ENCODE data around the gene H19. TPM values are rescaled to one million over a fixed set of nuclear protein-coding genes. Genes with fewer than 3 reads are reported as not detected.
A peak's percentile ranks its signal among the peaks of the same experiment; 100 is the strongest.

H19 gene
- total and polyA plus RNA-seq, 9 of the 15 experiments (the other 6 are each of a cell fraction or from before 2014, with no cell fraction given): 0.13 to 682 (median 15.7) TPM

DNA sequence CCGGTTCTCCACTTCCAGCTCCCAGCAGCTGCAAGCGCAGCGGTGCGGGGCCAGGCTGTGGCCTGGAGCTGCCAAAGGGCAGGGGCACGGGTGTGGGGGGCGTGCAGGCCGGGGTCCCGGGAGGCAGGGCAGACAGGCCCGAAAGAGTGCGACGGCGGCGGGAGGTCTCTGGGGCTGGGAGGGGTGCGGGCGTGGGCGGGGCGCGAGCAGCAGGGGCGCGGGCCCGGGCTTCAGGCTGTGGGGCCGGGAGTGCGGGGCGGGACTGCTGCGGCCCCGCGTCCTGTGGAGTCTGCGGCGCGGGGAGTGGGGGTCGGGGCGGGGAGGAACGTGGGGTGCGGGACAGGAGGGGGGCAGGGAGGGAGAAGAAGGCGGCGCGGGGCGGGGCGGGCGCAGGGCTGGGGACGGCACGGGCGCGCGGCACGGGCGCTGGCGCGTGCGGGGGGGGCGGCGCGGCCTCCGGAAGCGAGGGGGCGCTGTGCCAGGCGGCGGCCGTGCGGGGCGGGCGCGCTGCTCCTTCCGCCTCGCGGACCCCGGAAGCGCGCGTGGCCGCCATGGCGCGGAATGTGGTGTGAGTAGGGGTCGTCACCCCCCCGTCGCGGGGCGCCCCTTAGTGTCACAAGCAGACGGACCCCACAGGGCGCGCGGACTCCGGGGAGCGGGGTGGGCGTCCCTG is 50.7 kb downstream of the H19 start, which contains the start of gene MRPL23:
MRPL23 (plus strand) TSS at position 521 of the 673 bp plus-strand sequence; CDS start at position 552, 31 bp downstream.
- H3K9ac ChIP-seq (ENCODE audit: insufficient read depth in 1 of 2, low read depth in 2 of 2, low read length in 2 of 2): no peak within 1 kb of the TSS
- FAIRE-seq (no peak), ATAC-seq (peak; percentile 73), DNase-seq (ENCODE audit: extremely low read depth in 1 of 4, low spot score in 3 of 4) (no peak)
- no peaks in the 10 kb centered on the region for H3K9me3 ChIP-seq (replicated peaks; ENCODE audit: control insufficient read depth, insufficient read depth, low read depth, low read length)
- ChIA-PET CTCF (ENCODE audit: low intra/inter-chr PET ratio) (interaction anchor here (0.7 to 3.3 kb wide), 3 partner anchors 52 to 253 kb away, joined by 3 to 25 read pairs (median 4); no protein-coding TSS in a partner anchor), POLR2A (interaction anchor here (0.7 to 1.1 kb wide), 2 partner anchors 11 to 677 kb away, joined by 3 to 6 read pairs; no protein-coding TSS in a partner anchor)
- no peaks in the 10 kb centered on the region for H3K36me3 ChIP-seq (ENCODE audit: control insufficient read depth, insufficient read depth, low read length)
- H3K27me3 ChIP-seq (ENCODE audit: control insufficient read depth in 2 of 2, insufficient read depth in 2 of 2, low read length in 2 of 2): no peaks in the 10 kb centered on the region
- no peak within 1 kb of the TSS for H3K4me2 ChIP-seq (ENCODE audit: insufficient read depth, low read length)
- H3K4me1 ChIP-seq (replicated peaks in 1 of 2; ENCODE audit: control insufficient read depth in 2 of 2, insufficient read depth in 2 of 2, low read length in 2 of 2): peaks cover 0 to 12% of the 10 kb centered on the region in 2 experiments; a peak in 3 of 5 replicates
- TF ChIP-seq ZNF316 (IDR thresholded peaks at IDR 0.05): no peak
- TF ChIP-seq BRF1 (IDR thresholded peaks at IDR 0.05; ENCODE audit: borderline replicate concordance, extremely low read depth, insufficient read length): no peak
- no peaks in the 10 kb centered on the region for H4K20me1 ChIP-seq (replicated peaks; ENCODE audit: control insufficient read depth, insufficient read depth, low read length)
- BruUV-seq (replicated peaks): no TSS peak
- no CpG with 5 or more reads among the region's 85 CpGs for WGBS (ENCODE audit: insufficient coverage, low coverage, missing lambda C conversion rate)
- in situ Hi-C loops (cut with MboI): no loop called here
- H3K79me2 ChIP-seq (ENCODE audit: control insufficient read depth, insufficient read depth, low read length): no peaks in the 10 kb centered on the region
- no peak within 1 kb of the TSS for H3K4me3 ChIP-seq
- intact Hi-C loops (cut with micrococcal nuclease): no loop called here
- H3K9me1 ChIP-seq (ENCODE audit: control insufficient read depth, insufficient read depth, low read length): no peaks in the 10 kb centered on the region
- no peak within 1 kb of the TSS for H3K27ac ChIP-seq (ENCODE audit: extremely low read depth, low read depth, low read length)
- no peak within 1 kb of the TSS for H2AFZ ChIP-seq (ENCODE audit: low read depth, low read length)

MicroRNA genes within 50 kb of the gene (microRNA counts, 767-probe panel; counts per million panel counts)
- not detected for microRNA hsa-miR-675-5p

Small RNA genes within 50 kb of the gene (small RNA-seq; reads per million reads assigned to genes)
- not detected for gene RF01972
- gene RF01973: not detected

Other genes starting within 250 kb of the H19 start
Only the 7 nearest of the 11 such genes appear.
- gene SYT8, start 162.9 kb downstream of the H19 start, total RNA-seq (2014; rRNA removed): not detected in 2 replicates
- not detected in 2 replicates for gene SYT8, start 162.9 kb downstream of the H19 start, total RNA-seq (2014; rRNA removed; fragmentation: Illumina TruSeq; extraction: Trizol)
- not detected in 2 replicates for gene SYT8, start 162.9 kb downstream of the H19 start, total RNA-seq (2015; rRNA removed; fragmentation: Illumina TruSeq; extraction: Trizol)
- not detected in 2 replicates for gene SYT8, start 162.9 kb downstream of the H19 start, total RNA-seq (2021)
- gene SYT8, start 162.9 kb downstream of the H19 start, polyA plus RNA-seq (2011; rRNA removed): not detected in 2 replicates
- gene SYT8, start 162.9 kb downstream of the H19 start, polyA plus RNA-seq (2014; fragmentation: Illumina TruSeq; extraction: Trizol): not detected in 2 replicates
- not detected for gene SYT8, start 162.9 kb downstream of the H19 start, polyA plus RNA-seq (2014; fragmentation: Nextera tagmentation; extraction: Ambion mirVana)
- gene SYT8, start 162.9 kb downstream of the H19 start, polyA plus RNA-seq (2014; rRNA removed): not detected in 2 replicates
- not detected in 2 replicates for gene TNNI2, start 158.9 kb downstream of the H19 start, total RNA-seq (2014; rRNA removed)
- gene TNNI2, start 158.9 kb downstream of the H19 start, total RNA-seq (2014; rRNA removed; fragmentation: Illumina TruSeq; extraction: Trizol): not detected in 2 replicates
- gene TNNI2, start 158.9 kb downstream of the H19 start, total RNA-seq (2015; rRNA removed; fragmentation: Illumina TruSeq; extraction: Trizol): not detected in 2 replicates
- not detected in 2 replicates for gene TNNI2, start 158.9 kb downstream of the H19 start, total RNA-seq (2021)
- gene TNNI2, start 158.9 kb downstream of the H19 start, polyA plus RNA-seq (2011; rRNA removed): not detected in 2 replicates
- not detected in 2 replicates for gene TNNI2, start 158.9 kb downstream of the H19 start, polyA plus RNA-seq (2014; fragmentation: Illumina TruSeq; extraction: Trizol)
- gene TNNI2, start 158.9 kb downstream of the H19 start, polyA plus RNA-seq (2014; fragmentation: Nextera tagmentation; extraction: Ambion mirVana): not detected
- not detected in 2 replicates for gene TNNI2, start 158.9 kb downstream of the H19 start, polyA plus RNA-seq (2014; rRNA removed)
- gene LSP1, start 144.8 kb downstream of the H19 start, total RNA-seq (2014; rRNA removed): 0.08 and 1.2 TPM in 2 replicates
- gene LSP1, start 144.8 kb downstream of the H19 start, total RNA-seq (2014; rRNA removed; fragmentation: Illumina TruSeq; extraction: Trizol): not detected in 2 replicates
- gene LSP1, start 144.8 kb downstream of the H19 start, total RNA-seq (2015; rRNA removed; fragmentation: Illumina TruSeq; extraction: Trizol): 0.65 TPM in 1 of 2 replicates, not detected in the other
- 0.73 and 1.1 TPM in 2 replicates for gene LSP1, start 144.8 kb downstream of the H19 start, total RNA-seq (2021)
- 0.28 and 0.45 TPM in 2 replicates for gene LSP1, start 144.8 kb downstream of the H19 start, polyA plus RNA-seq (2011; rRNA removed)
- gene LSP1, start 144.8 kb downstream of the H19 start, polyA plus RNA-seq (2014; fragmentation: Illumina TruSeq; extraction: Trizol): 2.9 TPM in 1 of 2 replicates, not detected in the other
- gene LSP1, start 144.8 kb downstream of the H19 start, polyA plus RNA-seq (2014; fragmentation: Nextera tagmentation; extraction: Ambion mirVana): under 1 TPM in 1 of 2 experiments, not detected in 1; 0.38 TPM
- 0.08 TPM in 1 of 2 replicates, not detected in the other for gene LSP1, start 144.8 kb downstream of the H19 start, polyA plus RNA-seq (2014; rRNA removed)
- gene PRR33, start 105.9 kb downstream of the H19 start, total RNA-seq (2014; rRNA removed): not detected in 2 replicates
- not detected in 2 replicates for gene PRR33, start 105.9 kb downstream of the H19 start, total RNA-seq (2014; rRNA removed; fragmentation: Illumina TruSeq; extraction: Trizol)
- not detected in 2 replicates for gene PRR33, start 105.9 kb downstream of the H19 start, total RNA-seq (2015; rRNA removed; fragmentation: Illumina TruSeq; extraction: Trizol)
- gene PRR33, start 105.9 kb downstream of the H19 start, total RNA-seq (2021): not detected in 2 replicates
- gene PRR33, start 105.9 kb downstream of the H19 start, polyA plus RNA-seq (2011; rRNA removed): not detected in 2 replicates
- gene PRR33, start 105.9 kb downstream of the H19 start, polyA plus RNA-seq (2014; fragmentation: Illumina TruSeq; extraction: Trizol): not detected in 2 replicates
- gene PRR33, start 105.9 kb downstream of the H19 start, polyA plus RNA-seq (2014; fragmentation: Nextera tagmentation; extraction: Ambion mirVana): not detected
- not detected in 2 replicates for gene PRR33, start 105.9 kb downstream of the H19 start, polyA plus RNA-seq (2014; rRNA removed)
- gene TNNT3, start 78.1 kb downstream of the H19 start, total RNA-seq (2014; rRNA removed): not detected in 2 replicates
- not detected in 2 replicates for gene TNNT3, start 78.1 kb downstream of the H19 start, total RNA-seq (2014; rRNA removed; fragmentation: Illumina TruSeq; extraction: Trizol)
- gene TNNT3, start 78.1 kb downstream of the H19 start, total RNA-seq (2015; rRNA removed; fragmentation: Illumina TruSeq; extraction: Trizol): not detected in 2 replicates
- gene TNNT3, start 78.1 kb downstream of the H19 start, total RNA-seq (2021): not detected in 2 replicates
- 0.10 TPM in 1 of 2 replicates, not detected in the other for gene TNNT3, start 78.1 kb downstream of the H19 start, polyA plus RNA-seq (2011; rRNA removed)
- gene TNNT3, start 78.1 kb downstream of the H19 start, polyA plus RNA-seq (2014; fragmentation: Illumina TruSeq; extraction: Trizol): not detected in 2 replicates
- gene TNNT3, start 78.1 kb downstream of the H19 start, polyA plus RNA-seq (2014; fragmentation: Nextera tagmentation; extraction: Ambion mirVana): not detected
- not detected in 2 replicates for gene TNNT3, start 78.1 kb downstream of the H19 start, polyA plus RNA-seq (2014; rRNA removed)
- 109 and 128 TPM in 2 replicates for gene MRPL23, start 50.5 kb downstream of the H19 start, total RNA-seq (2014; rRNA removed)
- gene MRPL23, start 50.5 kb downstream of the H19 start, total RNA-seq (2014; rRNA removed; fragmentation: Illumina TruSeq; extraction: Trizol): 17.5 and 22.7 TPM in 2 replicates
- 46.2 and 53.3 TPM in 2 replicates for gene MRPL23, start 50.5 kb downstream of the H19 start, total RNA-seq (2015; rRNA removed; fragmentation: Illumina TruSeq; extraction: Trizol)
- gene MRPL23, start 50.5 kb downstream of the H19 start, total RNA-seq (2021): 63.7 and 72.7 TPM in 2 replicates
- gene MRPL23, start 50.5 kb downstream of the H19 start, polyA plus RNA-seq (2011; rRNA removed): 35.5 and 50.9 TPM in 2 replicates
- gene MRPL23, start 50.5 kb downstream of the H19 start, polyA plus RNA-seq (2014; fragmentation: Illumina TruSeq; extraction: Trizol): 37.4 and 42.9 TPM in 2 replicates
- gene MRPL23, start 50.5 kb downstream of the H19 start, polyA plus RNA-seq (2014; fragmentation: Nextera tagmentation; extraction: Ambion mirVana): 1 to 10 TPM in 1 of 2 experiments, under 1 TPM in 1; 0.44 to 1.1 TPM
- 79.9 and 85.9 TPM in 2 replicates for gene MRPL23, start 50.5 kb downstream of the H19 start, polyA plus RNA-seq (2014; rRNA removed)
- gene IGF2, start 141.5 kb upstream of the H19 start, total RNA-seq (2014; rRNA removed): not detected in 2 replicates
- gene IGF2, start 141.5 kb upstream of the H19 start, total RNA-seq (2014; rRNA removed; fragmentation: Illumina TruSeq; extraction: Trizol): not detected in 2 replicates
- not detected in 2 replicates for gene IGF2, start 141.5 kb upstream of the H19 start, total RNA-seq (2015; rRNA removed; fragmentation: Illumina TruSeq; extraction: Trizol)
- 0.16 and 0.67 TPM in 2 replicates for gene IGF2, start 141.5 kb upstream of the H19 start, total RNA-seq (2021)
- not detected in 2 replicates for gene IGF2, start 141.5 kb upstream of the H19 start, polyA plus RNA-seq (2011; rRNA removed)
- gene IGF2, start 141.5 kb upstream of the H19 start, polyA plus RNA-seq (2014; fragmentation: Illumina TruSeq; extraction: Trizol): not detected in 2 replicates
- not detected for gene IGF2, start 141.5 kb upstream of the H19 start, polyA plus RNA-seq (2014; fragmentation: Nextera tagmentation; extraction: Ambion mirVana)
- gene IGF2, start 141.5 kb upstream of the H19 start, polyA plus RNA-seq (2014; rRNA removed): 0.03 TPM in 1 of 2 replicates, not detected in the other

All from K562 (cell line).